CD4-positive, CD25-positive, alpha-beta regulatory T cell (primary cell): ENCODE results near the gene RNF169. TPM values are rescaled to one million over a fixed set of nuclear protein-coding genes. Genes with fewer than 3 reads are reported as not detected.
A peak's percentile ranks its signal among the peaks of the same experiment; 100 is the strongest.

Source experiments
- ATAC-seq, 2 donors: fragments of 150-1000 bp; cut with Tn5 transposase; one replicate each; pipeline ENCODE4 v1.10.0; 2021; ENCODE audit warnings: low read depth in 2 of 2, moderate number of reproducible peaks in 2 of 2, moderate library complexity in 1 of 2
- DNase-seq, 3 donors: peaks; one replicate each; pipeline versions ENCODE4 v3.0.0 to v3.0.0-alpha.2; 2012 to 2022; ENCODE audit warnings: mixed read lengths in 1 of 3
- H3K27ac ChIP-seq: one replicate; pipeline ENCODE4 v1.7.0; 2013; ENCODE audit warnings: mild to moderate bottlenecking, low read length; ENCODE audit not compliant: insufficient read depth, poor library complexity, severe bottlenecking
- H3K27me3 ChIP-seq: one replicate; pipeline ENCODE4 v1.7.0; 2013; ENCODE audit warnings: low read length; ENCODE audit not compliant: control insufficient read depth, insufficient read depth
- H3K36me3 ChIP-seq: one replicate; pipeline ENCODE4 v1.7.0; 2013; ENCODE audit warnings: mild to moderate bottlenecking, low read length, moderate library complexity; ENCODE audit not compliant: control insufficient read depth, insufficient read depth
- H3K4me1 ChIP-seq: 2 replicates; pipeline ENCODE4 v1.7.0; 2013; ENCODE audit warnings: mild to moderate bottlenecking, low read length; ENCODE audit not compliant: insufficient read depth, control insufficient read depth, poor library complexity, severe bottlenecking
- H3K4me3 ChIP-seq: one replicate; pipeline ENCODE4 v1.7.0; 2013; ENCODE audit warnings: low read depth, mild to moderate bottlenecking, low read length, moderate library complexity
- H3K9me3 ChIP-seq, 2 experiments: 1 replicate in 1 of 2; 2 replicates in 1 of 2; pipeline ENCODE4 v1.7.0; 2013; ENCODE audit warnings: low read length in 2 of 2, mild to moderate bottlenecking in 1 of 2, moderate library complexity in 1 of 2; ENCODE audit not compliant: control insufficient read depth in 2 of 2
- H3K27ac Mint-ChIP-seq, 3 donors: one replicate each; pipeline ENCODE4 v1.8.0; 2020 to 2022; ENCODE audit warnings: mild to moderate bottlenecking in 3 of 3, mixed read lengths in 3 of 3, moderate library complexity in 2 of 3
- H3K27me3 Mint-ChIP-seq: one replicate; pipeline ENCODE4 v1.8.0; 2022; ENCODE audit warnings: mild to moderate bottlenecking, mixed read lengths
- H3K36me3 Mint-ChIP-seq: one replicate; pipeline ENCODE4 v1.8.0; 2020; ENCODE audit warnings: mixed read lengths
- H3K4me1 Mint-ChIP-seq, 4 donors: one replicate each; pipeline ENCODE4 v1.8.0; 2020 to 2022; ENCODE audit warnings: mixed read lengths in 4 of 4, mild to moderate bottlenecking in 1 of 4
- H3K4me3 Mint-ChIP-seq, 4 donors: one replicate each; pipeline ENCODE4 v1.8.0; 2020 to 2022; ENCODE audit warnings: mild to moderate bottlenecking in 4 of 4, mixed read lengths in 4 of 4, moderate library complexity in 3 of 4
- H3K9me3 Mint-ChIP-seq, 7 donors: one replicate each; pipeline ENCODE4 v1.8.0; 2020 to 2022; ENCODE audit warnings: mixed read lengths in 7 of 7, mild to moderate bottlenecking in 3 of 7, moderate library complexity in 2 of 7
- polyA plus RNA-seq, 4 donors: library from polyadenylated mRNA; unstranded; fragments of 300-500 nt; fragmentation: Illumina TruSeq; gene quantifications; one replicate each; pipeline ENCODE4 v1.2.3, GENCODE V29; 2021
- total RNA-seq: library from RNA; stranded (reverse); gene quantifications from one replicate; pipeline ENCODE4 v1.2.3, GENCODE V29; 2022

The RNF169 gene
- total and polyA plus RNA-seq, 5 donors from 2014 or later, result 1.3 to 30.2 (median 1.4) TPM

GRCh38 chr11:74707602-74708510 lies 40.8 kb upstream of the RNF169 start:
- Histone ChIP-seq H3K27ac (no peak overlapping the region), H3K4me1 (no peaks in the 10 kb centered on the region), H3K4me3 (no peak overlapping the region), H3K9me3 (no peaks in the 10 kb centered on the region), H3K36me3 (no peaks in the 10 kb centered on the region), H3K27me3 (no peaks in the 10 kb centered on the region)
- no peaks in the 10 kb centered on the region for H3K36me3 Mint-ChIP-seq
- H3K4me1 Mint-ChIP-seq, result no peaks in the 10 kb centered on the region
- no peaks in the 10 kb centered on the region for H3K27me3 Mint-ChIP-seq
- H3K9me3 Mint-ChIP-seq, result no peaks in the 10 kb centered on the region
- H3K27ac Mint-ChIP-seq, result no peak overlapping the region
- no peak for ATAC-seq
- H3K4me3 Mint-ChIP-seq, result no peak overlapping the region
- DNase-seq, result no peak

GRCh38 chr11:74709175-74709574 lies 39.5 kb upstream of the RNF169 start:
- DNase-seq (no peak), ATAC-seq (no peak)
- no peaks in the 10 kb centered on the region for H3K9me3 Mint-ChIP-seq
- no peak overlapping the region for H3K4me3 Mint-ChIP-seq
- no peak overlapping the region for H3K27ac Mint-ChIP-seq
- no peaks in the 10 kb centered on the region for H3K36me3 Mint-ChIP-seq
- Histone ChIP-seq H3K4me3 (no peak overlapping the region), H3K27ac (no peak overlapping the region), H3K9me3 (no peaks in the 10 kb centered on the region), H3K36me3 (no peaks in the 10 kb centered on the region), H3K27me3 (no peaks in the 10 kb centered on the region), H3K4me1 (no peaks in the 10 kb centered on the region)
- no peaks in the 10 kb centered on the region for H3K27me3 Mint-ChIP-seq
- H3K4me1 Mint-ChIP-seq, result no peaks in the 10 kb centered on the region

- ATAC-seq, result no peak
- no peaks in the 10 kb centered on the region for H3K36me3 ChIP-seq
- no peaks in the 10 kb centered on the region for H3K27me3 ChIP-seq
- no peak overlapping the region for H3K4me3 ChIP-seq
- Mint-ChIP-seq H3K27me3 (no peaks in the 10 kb centered on the region), H3K4me3 (no peak overlapping the region), H3K9me3 (peaks cover 0 to 1% (median 0%) of the 10 kb centered on the region in 7 donors), H3K36me3 (no peaks in the 10 kb centered on the region), H3K4me1 (no peaks in the 10 kb centered on the region), H3K27ac (no peak overlapping the region)
- H3K27ac ChIP-seq, result no peak overlapping the region
- H3K4me1 ChIP-seq, result no peaks in the 10 kb centered on the region
- no peak for DNase-seq
- no peaks in the 10 kb centered on the region for H3K9me3 ChIP-seq
Measured at GRCh38 chr11:74710281-74710938, 38.2 kb upstream of the RNF169 start.

- no peaks in the 10 kb centered on the region for H3K4me1 Mint-ChIP-seq
- Histone ChIP-seq H3K36me3 (no peaks in the 10 kb centered on the region), H3K4me1 (no peaks in the 10 kb centered on the region), H3K9me3 (no peaks in the 10 kb centered on the region), H3K27me3 (no peaks in the 10 kb centered on the region), H3K4me3 (no peak overlapping the region), H3K27ac (no peak overlapping the region)
- no peaks in the 10 kb centered on the region for H3K27me3 Mint-ChIP-seq
- ATAC-seq (no peak), DNase-seq (no peak)
- H3K27ac Mint-ChIP-seq, result peak overlapping the region in 1 of 3 donors; percentile 5
- no peaks in the 10 kb centered on the region for H3K36me3 Mint-ChIP-seq
- peaks cover 0 to 1% (median 0%) of the 10 kb centered on the region in 7 donors for H3K9me3 Mint-ChIP-seq
- no peak overlapping the region for H3K4me3 Mint-ChIP-seq
Measured at GRCh38 chr11:74713686-74714085, 35.0 kb upstream of the RNF169 start.

GRCh38 chr11:74714904-74715303 lies 33.7 kb upstream of the RNF169 start:
- Mint-ChIP-seq H3K27ac (no peak overlapping the region), H3K9me3 (peaks cover 0 to 1% (median 0%) of the 10 kb centered on the region in 7 donors), H3K4me1 (no peaks in the 10 kb centered on the region), H3K4me3 (no peak overlapping the region), H3K27me3 (no peaks in the 10 kb centered on the region), H3K36me3 (no peaks in the 10 kb centered on the region)
- no peaks in the 10 kb centered on the region for H3K27me3 ChIP-seq
- H3K9me3 ChIP-seq, result no peaks in the 10 kb centered on the region
- H3K4me3 ChIP-seq, result no peak overlapping the region
- H3K4me1 ChIP-seq, result no peaks in the 10 kb centered on the region
- H3K27ac ChIP-seq, result no peak overlapping the region
- no peak for DNase-seq
- ATAC-seq, result no peak
- no peaks in the 10 kb centered on the region for H3K36me3 ChIP-seq

GRCh38 chr11:74717221-74717969 lies 31.3 kb upstream of the RNF169 start:
- H3K4me3 Mint-ChIP-seq, result no peak overlapping the region
- H3K36me3 Mint-ChIP-seq, result no peaks in the 10 kb centered on the region
- no peak for DNase-seq

GRCh38 chr11:74719011-74719410 lies 29.6 kb upstream of the RNF169 start:
- DNase-seq (no peak), ATAC-seq (no peak)
- peaks cover 0 to 2% (median 0%) of the 10 kb centered on the region in 7 donors for H3K9me3 Mint-ChIP-seq
- H3K36me3 Mint-ChIP-seq, result no peaks in the 10 kb centered on the region
- H3K9me3 ChIP-seq, result no peaks in the 10 kb centered on the region
- H3K4me1 ChIP-seq, result no peaks in the 10 kb centered on the region
- H3K4me1 Mint-ChIP-seq, result no peaks in the 10 kb centered on the region
- H3K4me3 Mint-ChIP-seq, result no peak overlapping the region
- peaks cover 13% of the 10 kb centered on the region for H3K27me3 Mint-ChIP-seq
- no peak overlapping the region for H3K27ac ChIP-seq
- no peaks in the 10 kb centered on the region for H3K27me3 ChIP-seq
- H3K4me3 ChIP-seq, result no peak overlapping the region
- no peaks in the 10 kb centered on the region for H3K36me3 ChIP-seq
- no peak overlapping the region for H3K27ac Mint-ChIP-seq

More at GRCh38 chr11:74717221-74717969, 31.3 kb upstream of the RNF169 start:
- no peak overlapping the region for H3K27ac ChIP-seq
- no peak overlapping the region for H3K4me3 ChIP-seq
- Mint-ChIP-seq H3K4me1 (no peaks in the 10 kb centered on the region), H3K9me3 (peaks cover 0 to 1% (median 0%) of the 10 kb centered on the region in 7 donors), H3K27me3 (peaks cover 5% of the 10 kb centered on the region), H3K27ac (no peak overlapping the region)
- H3K4me1 ChIP-seq, result no peaks in the 10 kb centered on the region
- no peaks in the 10 kb centered on the region for H3K36me3 ChIP-seq
- ATAC-seq, result no peak
- no peaks in the 10 kb centered on the region for H3K27me3 ChIP-seq
- no peaks in the 10 kb centered on the region for H3K9me3 ChIP-seq
